ENCODE results near the gene ECT2L. TPM values are rescaled to one million over a fixed set of nuclear protein-coding genes. Genes with fewer than 3 reads are reported as not detected.

The ECT2L gene
- total RNA-seq, 1 donor from 2014 or later = not detected

- H3K4me1 Mint-ChIP-seq (ENCODE audit: low read depth) = no peaks in the 10 kb centered on the region
- H3K4me3 Mint-ChIP-seq = no peak overlapping the region
- no peaks in the 10 kb centered on the region for H3K27me3 Mint-ChIP-seq (ENCODE audit: insufficient read depth)
- no peaks in the 10 kb centered on the region for H3K36me3 Mint-ChIP-seq (ENCODE audit: low read depth)
- DNase-seq (ENCODE audit: low spot score) = no peak
- H3K27ac Mint-ChIP-seq = no peak overlapping the region
- peaks cover 3% of the 10 kb centered on the region for H3K9me3 Mint-ChIP-seq
- intact Hi-C loops (cut with micrococcal nuclease) = no loop called here
Measured at GRCh38 chr6:138847884-138848283, 52.0 kb downstream of the ECT2L start.

- Mint-ChIP-seq H3K4me1 (ENCODE audit: low read depth) (no peaks in the 10 kb centered on the region), H3K36me3 (ENCODE audit: low read depth) (no peaks in the 10 kb centered on the region), H3K27ac (no peak overlapping the region), H3K9me3 (peaks cover 3% of the 10 kb centered on the region), H3K27me3 (ENCODE audit: insufficient read depth) (no peaks in the 10 kb centered on the region), H3K4me3 (no peak overlapping the region)
- no peak for DNase-seq (ENCODE audit: low spot score)
- intact Hi-C loops (cut with micrococcal nuclease) = no loop called here
Measured at GRCh38 chr6:138848461-138848860, 52.6 kb downstream of the ECT2L start.

GRCh38 chr6:138849791-138850190 lies 53.9 kb downstream of the ECT2L start:
- H3K9me3 Mint-ChIP-seq = peaks cover 3% of the 10 kb centered on the region
- intact Hi-C loops (cut with micrococcal nuclease) = no loop called here
- H3K4me1 Mint-ChIP-seq (ENCODE audit: low read depth) = no peaks in the 10 kb centered on the region
- no peak for DNase-seq (ENCODE audit: low spot score)
- H3K27ac Mint-ChIP-seq = no peak overlapping the region
- H3K4me3 Mint-ChIP-seq = no peak overlapping the region
- H3K36me3 Mint-ChIP-seq (ENCODE audit: low read depth) = no peaks in the 10 kb centered on the region
- H3K27me3 Mint-ChIP-seq (ENCODE audit: insufficient read depth) = peaks cover 2% of the 10 kb centered on the region

GRCh38 chr6:138856654-138857053 lies 60.8 kb downstream of the ECT2L start:
- intact Hi-C loops (cut with micrococcal nuclease) = no loop called here
- peaks cover 3% of the 10 kb centered on the region for H3K27me3 Mint-ChIP-seq (ENCODE audit: insufficient read depth)
- H3K9me3 Mint-ChIP-seq = no peaks in the 10 kb centered on the region
- no peak overlapping the region for H3K4me3 Mint-ChIP-seq
- no peak overlapping the region for H3K27ac Mint-ChIP-seq
- H3K4me1 Mint-ChIP-seq (ENCODE audit: low read depth) = no peaks in the 10 kb centered on the region
- DNase-seq (ENCODE audit: low spot score) = no peak
- no peaks in the 10 kb centered on the region for H3K36me3 Mint-ChIP-seq (ENCODE audit: low read depth)

GRCh38 chr6:138857775-138858174 lies 61.9 kb downstream of the ECT2L start:
- no peaks in the 10 kb centered on the region for H3K9me3 Mint-ChIP-seq
- no peaks in the 10 kb centered on the region for H3K4me1 Mint-ChIP-seq (ENCODE audit: low read depth)
- DNase-seq (ENCODE audit: low spot score) = no peak
- peaks cover 3% of the 10 kb centered on the region for H3K27me3 Mint-ChIP-seq (ENCODE audit: insufficient read depth)
- intact Hi-C loops (cut with micrococcal nuclease) = no loop called here
- H3K36me3 Mint-ChIP-seq (ENCODE audit: low read depth) = no peaks in the 10 kb centered on the region
- H3K4me3 Mint-ChIP-seq = no peak overlapping the region
- no peak overlapping the region for H3K27ac Mint-ChIP-seq

- DNase-seq (ENCODE audit: low spot score) = no peak
- Mint-ChIP-seq H3K4me3 (no peak overlapping the region), H3K9me3 (no peaks in the 10 kb centered on the region), H3K4me1 (ENCODE audit: low read depth) (no peaks in the 10 kb centered on the region), H3K36me3 (ENCODE audit: low read depth) (no peaks in the 10 kb centered on the region), H3K27ac (no peak overlapping the region), H3K27me3 (ENCODE audit: insufficient read depth) (no peaks in the 10 kb centered on the region)
- intact Hi-C loops (cut with micrococcal nuclease) = no loop called here
Measured at GRCh38 chr6:138862456-138862855, 66.6 kb downstream of the ECT2L start.

- Mint-ChIP-seq H3K27me3 (ENCODE audit: insufficient read depth) (no peaks in the 10 kb centered on the region), H3K27ac (no peak overlapping the region), H3K4me1 (ENCODE audit: low read depth) (no peaks in the 10 kb centered on the region), H3K9me3 (no peaks in the 10 kb centered on the region), H3K4me3 (no peak overlapping the region), H3K36me3 (ENCODE audit: low read depth) (no peaks in the 10 kb centered on the region)
- no peak for DNase-seq (ENCODE audit: low spot score)
- intact Hi-C loops (cut with micrococcal nuclease) = no loop called here
Measured at GRCh38 chr6:138863321-138863720, 67.4 kb downstream of the ECT2L start.

GRCh38 chr6:138864343-138864890 lies 68.5 kb downstream of the ECT2L start:
- no peaks in the 10 kb centered on the region for H3K9me3 Mint-ChIP-seq
- no peak overlapping the region for H3K4me3 Mint-ChIP-seq
- no peak for DNase-seq (ENCODE audit: low spot score)
- H3K36me3 Mint-ChIP-seq (ENCODE audit: low read depth) = no peaks in the 10 kb centered on the region
- no peaks in the 10 kb centered on the region for H3K4me1 Mint-ChIP-seq (ENCODE audit: low read depth)
- no peaks in the 10 kb centered on the region for H3K27me3 Mint-ChIP-seq (ENCODE audit: insufficient read depth)
- no peak overlapping the region for H3K27ac Mint-ChIP-seq
- intact Hi-C loops (cut with micrococcal nuclease) = no loop called here

GRCh38 chr6:138865480-138866109 lies 69.7 kb downstream of the ECT2L start:
- H3K9me3 Mint-ChIP-seq = no peaks in the 10 kb centered on the region
- H3K4me3 Mint-ChIP-seq = no peak overlapping the region
- intact Hi-C loops (cut with micrococcal nuclease) = no loop called here
- no peaks in the 10 kb centered on the region for H3K36me3 Mint-ChIP-seq (ENCODE audit: low read depth)
- peaks cover 5% of the 10 kb centered on the region for H3K4me1 Mint-ChIP-seq (ENCODE audit: low read depth)
- H3K27ac Mint-ChIP-seq = no peak overlapping the region
- no peaks in the 10 kb centered on the region for H3K27me3 Mint-ChIP-seq (ENCODE audit: insufficient read depth)
- DNase-seq (ENCODE audit: low spot score) = no peak

- intact Hi-C loops (cut with micrococcal nuclease) = no loop called here
- no peaks in the 10 kb centered on the region for H3K27me3 Mint-ChIP-seq (ENCODE audit: insufficient read depth)
- no peaks in the 10 kb centered on the region for H3K9me3 Mint-ChIP-seq
- H3K36me3 Mint-ChIP-seq (ENCODE audit: low read depth) = no peaks in the 10 kb centered on the region
- peaks cover 5% of the 10 kb centered on the region for H3K4me1 Mint-ChIP-seq (ENCODE audit: low read depth)
- no peak for DNase-seq (ENCODE audit: low spot score)
- no peak overlapping the region for H3K4me3 Mint-ChIP-seq
- no peak overlapping the region for H3K27ac Mint-ChIP-seq
Measured at GRCh38 chr6:138868181-138868580, 72.3 kb downstream of the ECT2L start.

GRCh38 chr6:138869398-138869797 lies 73.5 kb downstream of the ECT2L start:
- H3K27ac Mint-ChIP-seq = no peak overlapping the region
- H3K9me3 Mint-ChIP-seq = no peaks in the 10 kb centered on the region
- peaks cover 1% of the 10 kb centered on the region for H3K27me3 Mint-ChIP-seq (ENCODE audit: insufficient read depth)
- H3K4me3 Mint-ChIP-seq = no peak overlapping the region
- no peaks in the 10 kb centered on the region for H3K36me3 Mint-ChIP-seq (ENCODE audit: low read depth)
- intact Hi-C loops (cut with micrococcal nuclease) = no loop called here
- H3K4me1 Mint-ChIP-seq (ENCODE audit: low read depth) = peaks cover 5% of the 10 kb centered on the region
- no peak for DNase-seq (ENCODE audit: low spot score)

- no peak for DNase-seq (ENCODE audit: low spot score)
- Mint-ChIP-seq H3K27ac (no peak overlapping the region), H3K9me3 (no peaks in the 10 kb centered on the region), H3K27me3 (ENCODE audit: insufficient read depth) (peaks cover 1% of the 10 kb centered on the region), H3K4me3 (no peak overlapping the region), H3K4me1 (ENCODE audit: low read depth) (peaks cover 5% of the 10 kb centered on the region), H3K36me3 (ENCODE audit: low read depth) (no peaks in the 10 kb centered on the region)
- intact Hi-C loops (cut with micrococcal nuclease) = loop anchor here (5.0 kb wide), 1 partner anchor 56 kb away; no protein-coding TSS in a partner anchor
Measured at GRCh38 chr6:138873191-138873590, 77.3 kb downstream of the ECT2L start.

- DNase-seq (ENCODE audit: low spot score) = no peak
- Mint-ChIP-seq H3K36me3 (ENCODE audit: low read depth) (no peaks in the 10 kb centered on the region), H3K27me3 (ENCODE audit: insufficient read depth) (no peaks in the 10 kb centered on the region), H3K27ac (no peak overlapping the region), H3K4me3 (no peak overlapping the region), H3K4me1 (ENCODE audit: low read depth) (peaks cover 7% of the 10 kb centered on the region), H3K9me3 (no peaks in the 10 kb centered on the region)
- intact Hi-C loops (cut with micrococcal nuclease) = no loop called here
Measured at GRCh38 chr6:138882369-138883017, 86.6 kb downstream of the ECT2L start.

All from activated T-helper 1 cell treated with anti-CD3 and anti-CD28 coated beads, Interleukin-12 subunit alpha, Interleukin-12 subunit beta, Interleukin-2, Interleukin-4 antibody, amounts not matched to agents 30 ng/mL and 10 ng/mL and 1 ng/mL, durations not matched to agents 14 hours and 24 hours and 36 hours (primary cell).